Activated B cell treated with CpG ODN at 0.5 μM for 24 hours (primary cell): ENCODE results near the gene SLIT3. TPM values are rescaled to one million over a fixed set of nuclear protein-coding genes. Genes with fewer than 3 reads are reported as not detected.

Source experiments
- ATAC-seq: fragments of 200-7000 bp; cut with Tn5 transposase; one replicate; pipeline ENCODE4 v1.10.0; 2021; ENCODE audit warnings: low read depth, mild to moderate bottlenecking, moderate library complexity
- CTCF ChIA-PET: fragments of 350-600 bp; sonication (Branson Sonifier 250); formaldehyde crosslinking; loops from one replicate; lab custom pipeline; 2021; ENCODE audit warnings: antibody characterized with exemption; lab: Charles Lee
- POLR2A ChIA-PET: fragments of 350-600 bp; sonication (Branson Sonifier 250); formaldehyde crosslinking; loops from one replicate; lab custom pipeline; 2021; ENCODE audit warnings: antibody characterized with exemption; lab: Charles Lee
- DNase-seq: peaks from one replicate; pipeline ENCODE4 v3.0.0; 2022
- H3K27ac Mint-ChIP-seq: one replicate; pipeline ENCODE4 v1.8.0; 2020; ENCODE audit warnings: mixed read lengths
- H3K27me3 Mint-ChIP-seq: one replicate; pipeline ENCODE4 v1.8.0; 2021; ENCODE audit warnings: mixed read lengths
- H3K36me3 Mint-ChIP-seq: one replicate; pipeline ENCODE4 v1.8.0; 2021; ENCODE audit warnings: low read depth, mixed read lengths
- H3K4me1 Mint-ChIP-seq: one replicate; pipeline ENCODE4 v1.8.0; 2021; ENCODE audit warnings: mixed read lengths
- H3K4me3 Mint-ChIP-seq: one replicate; pipeline ENCODE4 v1.8.0; 2020; ENCODE audit warnings: mild to moderate bottlenecking, mixed read lengths
- H3K9me3 Mint-ChIP-seq: one replicate; pipeline ENCODE4 v1.8.0; 2020; ENCODE audit warnings: mixed read lengths
- intact Hi-C: fragments of 100-400 bp; cut with micrococcal nuclease; formaldehyde crosslinking; loops from one replicate; pipeline ENCODE4 v1.15.1; 2024
- total RNA-seq: library from RNA; stranded (reverse); gene quantifications from 2 replicates; pipeline ENCODE4 v1.2.3, GENCODE V29; 2022
- TF ChIP-seq, protein P1 (sequence below): fragments of 200-600 bp; IDR thresholded peaks from one replicate; pipeline ENCODE4 v1.8.0; 2022; ENCODE audit warnings: antibody characterized with exemption, mild to moderate bottlenecking

Gene SLIT3
- total RNA-seq, 1 donor from 2014 or later, result not detected

DNA sequence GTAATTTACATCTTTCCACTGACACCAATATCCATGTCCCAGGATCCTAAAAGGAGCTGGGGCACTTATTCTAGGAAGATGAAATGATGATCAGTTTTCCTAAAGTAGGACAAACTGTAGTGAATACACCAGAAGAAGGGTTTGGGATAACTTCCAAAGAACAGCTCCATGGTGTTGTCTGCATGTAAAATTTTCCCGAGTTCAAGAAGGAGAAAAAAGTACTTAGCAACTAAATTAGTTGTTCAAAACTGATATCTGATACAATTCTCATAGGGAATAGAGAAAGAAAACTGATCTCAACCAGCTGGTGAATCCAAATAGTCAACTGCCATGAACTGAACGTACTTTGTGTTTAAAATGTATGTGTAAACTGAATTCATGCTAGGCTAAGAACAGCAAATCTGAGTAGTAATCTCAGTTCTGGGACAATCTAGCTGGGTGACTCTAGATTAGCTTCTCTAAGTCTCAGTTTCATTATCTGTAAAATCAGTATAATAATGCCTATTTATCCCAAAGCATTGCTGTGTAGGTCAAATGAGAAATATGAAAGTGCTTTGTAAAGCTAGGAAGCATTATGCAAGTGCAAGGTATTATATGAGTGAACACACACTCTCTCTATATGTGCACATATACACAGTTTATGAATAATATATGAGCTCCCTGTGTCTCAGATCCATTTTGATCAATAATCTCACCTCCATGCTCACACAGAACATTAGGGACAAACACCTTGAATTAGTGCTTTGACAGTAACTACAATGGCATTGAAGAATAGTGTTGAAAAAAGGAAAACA lies 357.7 kb downstream of the SLIT3 start:
- ChIA-PET POLR2A (no interaction called here), CTCF (no interaction called here)
- Mint-ChIP-seq H3K27ac (no peak overlapping the region), H3K4me1 (no peaks in the 10 kb centered on the region), H3K27me3 (no peaks in the 10 kb centered on the region), H3K9me3 (no peaks in the 10 kb centered on the region), H3K36me3 (no peaks in the 10 kb centered on the region), H3K4me3 (no peak overlapping the region)
- intact Hi-C loops, result no loop called here
- TF ChIP-seq, protein P1, sequence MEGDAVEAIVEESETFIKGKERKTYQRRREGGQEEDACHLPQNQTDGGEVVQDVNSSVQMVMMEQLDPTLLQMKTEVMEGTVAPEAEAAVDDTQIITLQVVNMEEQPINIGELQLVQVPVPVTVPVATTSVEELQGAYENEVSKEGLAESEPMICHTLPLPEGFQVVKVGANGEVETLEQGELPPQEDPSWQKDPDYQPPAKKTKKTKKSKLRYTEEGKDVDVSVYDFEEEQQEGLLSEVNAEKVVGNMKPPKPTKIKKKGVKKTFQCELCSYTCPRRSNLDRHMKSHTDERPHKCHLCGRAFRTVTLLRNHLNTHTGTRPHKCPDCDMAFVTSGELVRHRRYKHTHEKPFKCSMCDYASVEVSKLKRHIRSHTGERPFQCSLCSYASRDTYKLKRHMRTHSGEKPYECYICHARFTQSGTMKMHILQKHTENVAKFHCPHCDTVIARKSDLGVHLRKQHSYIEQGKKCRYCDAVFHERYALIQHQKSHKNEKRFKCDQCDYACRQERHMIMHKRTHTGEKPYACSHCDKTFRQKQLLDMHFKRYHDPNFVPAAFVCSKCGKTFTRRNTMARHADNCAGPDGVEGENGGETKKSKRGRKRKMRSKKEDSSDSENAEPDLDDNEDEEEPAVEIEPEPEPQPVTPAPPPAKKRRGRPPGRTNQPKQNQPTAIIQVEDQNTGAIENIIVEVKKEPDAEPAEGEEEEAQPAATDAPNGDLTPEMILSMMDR, result no peak
- DNase-seq (no peak), ATAC-seq (no peak)

DNA sequence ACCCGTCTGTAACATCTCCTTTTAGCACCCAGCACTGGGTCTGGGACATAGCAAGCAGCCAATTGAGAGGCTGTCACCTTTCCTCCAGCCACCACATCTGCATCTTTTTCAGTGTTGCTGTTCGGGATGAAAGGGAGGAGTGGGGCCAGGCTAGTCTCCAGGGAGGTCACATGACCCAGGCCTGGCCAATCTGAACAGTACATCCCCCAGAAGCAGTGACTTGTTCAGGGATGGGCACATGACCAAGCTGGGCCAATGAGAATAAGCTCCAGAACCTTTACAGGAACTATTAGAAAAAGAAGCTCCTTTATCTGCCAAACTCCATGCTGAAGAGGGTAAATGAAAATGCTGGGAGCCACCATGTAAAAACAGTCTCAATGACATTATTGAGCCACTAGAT lies 359.0 kb downstream of the SLIT3 start:
- no peak for ATAC-seq
- intact Hi-C loops, result no loop called here
- CTCF ChIA-PET, result no interaction called here

DNA sequence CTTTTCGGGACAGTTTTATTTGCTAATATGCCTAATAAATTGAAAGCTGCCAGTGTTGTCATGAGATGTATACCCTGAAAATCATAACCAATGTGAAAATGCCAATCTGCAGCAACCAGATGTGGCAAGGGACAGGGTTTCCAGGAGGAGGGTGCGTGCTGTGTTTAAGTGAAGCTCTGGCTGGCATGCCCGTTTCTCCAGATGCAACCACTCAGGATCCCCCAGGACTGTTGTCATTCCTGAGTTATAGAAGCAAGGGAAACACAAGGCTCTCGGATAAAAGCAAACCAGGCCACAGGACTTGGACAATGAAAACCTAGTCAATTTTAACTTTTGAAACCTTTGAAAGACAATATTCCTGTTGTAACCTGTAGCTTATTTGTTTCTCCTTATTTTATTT lies 360.2 kb downstream of the SLIT3 start:
- CTCF ChIA-PET, result interaction anchor here (1.0 kb wide), 1 partner anchor 9 kb away, joined by 3 read pairs; no protein-coding TSS in a partner anchor

More for the DNA sequence above, 359.0 kb downstream of the SLIT3 start:
- Mint-ChIP-seq H3K9me3 (no peaks in the 10 kb centered on the region), H3K36me3 (no peaks in the 10 kb centered on the region), H3K4me3 (no peak overlapping the region), H3K4me1 (no peaks in the 10 kb centered on the region), H3K27me3 (no peaks in the 10 kb centered on the region), H3K27ac (no peak overlapping the region)
- TF ChIP-seq, protein P1, result no peak
- POLR2A ChIA-PET, result no interaction called here
- no peak for DNase-seq

DNA sequence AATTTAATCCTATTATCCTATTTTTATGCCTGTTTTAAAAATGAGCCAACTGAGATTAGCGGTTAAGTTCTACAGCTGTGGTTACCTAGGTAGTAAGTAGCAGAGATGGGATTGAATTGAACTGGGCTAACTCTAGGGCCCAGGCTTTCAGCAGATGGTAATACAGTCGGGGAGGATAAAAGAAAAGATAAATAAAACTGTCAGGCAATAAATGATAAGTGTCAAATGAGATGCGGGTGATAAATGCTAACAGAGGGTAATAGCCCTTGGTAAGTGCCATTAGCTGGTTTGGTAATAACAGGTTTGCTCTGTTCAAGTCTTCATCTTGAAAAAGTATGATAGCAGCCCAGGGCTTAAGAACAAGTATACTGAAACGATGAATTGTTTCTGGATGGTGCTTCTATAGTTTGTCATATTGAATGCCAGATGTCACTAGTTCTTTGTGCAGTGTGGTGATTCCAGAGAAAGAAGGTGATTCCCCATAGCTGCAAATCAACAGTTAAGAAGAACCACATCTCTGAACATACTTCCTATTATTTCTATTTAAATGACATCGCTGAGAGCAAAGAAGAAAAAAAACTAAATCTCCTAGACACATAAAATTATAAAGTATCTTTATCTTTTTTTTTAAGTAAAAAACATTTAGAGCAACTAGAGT lies 360.9 kb downstream of the SLIT3 start:
- DNase-seq (no peak), ATAC-seq (no peak)
- H3K4me1 Mint-ChIP-seq, result no peaks in the 10 kb centered on the region
- ChIA-PET CTCF (interaction anchor here (1.0 kb wide), 1 partner anchor 10 kb away, joined by 3 read pairs; no protein-coding TSS in a partner anchor), POLR2A (no interaction called here)
- intact Hi-C loops, result no loop called here
- H3K4me3 Mint-ChIP-seq, result no peak overlapping the region
- no peaks in the 10 kb centered on the region for H3K9me3 Mint-ChIP-seq
- H3K36me3 Mint-ChIP-seq, result no peaks in the 10 kb centered on the region
- TF ChIP-seq, protein P1, result no peak
- no peak overlapping the region for H3K27ac Mint-ChIP-seq
- H3K27me3 Mint-ChIP-seq, result no peaks in the 10 kb centered on the region

More for the DNA sequence above, 360.2 kb downstream of the SLIT3 start:
- Mint-ChIP-seq H3K4me3 (no peak overlapping the region), H3K36me3 (no peaks in the 10 kb centered on the region), H3K9me3 (no peaks in the 10 kb centered on the region), H3K4me1 (no peaks in the 10 kb centered on the region), H3K27ac (no peak overlapping the region), H3K27me3 (no peaks in the 10 kb centered on the region)
- no peak for DNase-seq
- intact Hi-C loops, result no loop called here
- TF ChIP-seq, protein P1, result no peak
- no peak for ATAC-seq
- POLR2A ChIA-PET, result no interaction called here

DNA sequence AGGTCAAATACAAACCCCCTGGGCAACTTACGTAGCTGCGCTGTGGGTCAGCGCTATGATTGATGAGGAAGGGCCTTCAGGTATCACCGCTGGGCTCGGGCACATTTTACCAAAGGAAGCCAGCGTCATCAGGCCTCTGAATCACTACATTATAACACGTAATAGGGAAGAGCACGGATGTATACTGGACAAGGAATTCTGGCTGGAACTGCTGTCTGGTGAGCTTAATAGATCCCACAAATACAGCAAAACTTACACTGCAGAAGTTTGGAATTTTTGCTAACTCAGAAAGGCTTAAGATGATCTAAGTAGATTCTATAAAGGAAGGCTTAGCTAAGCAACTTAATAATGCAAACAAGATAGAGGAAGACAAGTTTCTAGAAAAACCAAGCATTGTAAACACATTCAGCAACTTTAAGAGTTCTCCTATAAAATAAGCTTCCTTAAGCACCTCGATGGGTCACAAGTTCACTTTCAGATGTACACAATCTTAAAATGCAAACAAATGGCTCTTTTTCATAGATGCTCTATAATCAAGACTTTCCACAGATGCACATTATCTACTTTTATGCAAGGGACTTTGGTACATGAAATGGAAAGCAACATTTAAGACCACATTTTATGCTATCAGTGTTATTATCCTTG lies 361.7 kb downstream of the SLIT3 start:
- TF ChIP-seq, protein P1, result no peak
- H3K27me3 Mint-ChIP-seq, result no peaks in the 10 kb centered on the region
- POLR2A ChIA-PET, result no interaction called here
- H3K9me3 Mint-ChIP-seq, result no peaks in the 10 kb centered on the region
- no peaks in the 10 kb centered on the region for H3K4me1 Mint-ChIP-seq
- intact Hi-C loops, result no loop called here
- ATAC-seq (no peak), DNase-seq (no peak)
- H3K27ac Mint-ChIP-seq, result no peak overlapping the region
- no peaks in the 10 kb centered on the region for H3K36me3 Mint-ChIP-seq
- CTCF ChIA-PET, result no interaction called here
- no peak overlapping the region for H3K4me3 Mint-ChIP-seq
